GM23338 (cell line): ENCODE results near the gene CHST11.

Experiments
- CREB1 ChIP-seq: fragments of 250-450 bp; sonication (Bioruptor Pico); IDR thresholded peaks from 2 replicates; pipeline ENCODE4 v1.5.0; 2020; ENCODE audit warnings: low read depth, mild to moderate bottlenecking, moderate library complexity
- EZH2 ChIP-seq: fragments of 200-600 bp; sonication (generic); IDR thresholded peaks from one replicate; pipeline ENCODE4 v1.8.0; 2017; ENCODE audit warnings: antibody characterized with exemption, mild to moderate bottlenecking, low read depth; ENCODE audit not compliant: unreplicated experiment
- EZH2phosphoT487 ChIP-seq: fragments of 200-600 bp; sonication (generic); IDR thresholded peaks from one replicate; pipeline ENCODE4 v1.8.1; 2018; ENCODE audit warnings: antibody characterized with exemption; ENCODE audit not compliant: unreplicated experiment
- JUNB ChIP-seq: IDR thresholded peaks from one replicate; pipeline ENCODE4 v1.6.1; 2016; ENCODE audit warnings: antibody characterized with exemption; ENCODE audit not compliant: unreplicated experiment
- POLR2AphosphoS5 ChIP-seq: IDR thresholded peaks from 2 replicates; pipeline ENCODE4 v1.6.1; 2016; ENCODE audit warnings: antibody characterized with exemption, low read depth
- STAT1 ChIP-seq: IDR thresholded peaks from one replicate; pipeline ENCODE4 v1.6.1; 2016; ENCODE audit warnings: antibody characterized with exemption; ENCODE audit not compliant: unreplicated experiment
- ZNF114 ChIP-seq: fragments of 250-450 bp; sonication (Bioruptor Pico); IDR thresholded peaks from 2 replicates; pipeline ENCODE4 v1.5.0; 2020; ENCODE audit warnings: mild to moderate bottlenecking, moderate library complexity
- ZNF331 ChIP-seq: fragments of 250-450 bp; sonication (Bioruptor Pico); IDR thresholded peaks from 2 replicates; pipeline ENCODE4 v1.5.0; 2020; ENCODE audit warnings: low read depth, mild to moderate bottlenecking, moderate library complexity
- TF ChIP-seq, protein P1 (sequence below), 2 experiments: fragments of 200-600 bp in 1 of 2; sonication (generic) in 1 of 2; conservative IDR thresholded peaks; 2 replicates each; pipeline versions ENCODE4 v1.5.1 to v1.6.1; 2016 to 2017; ENCODE audit warnings: antibody characterized with exemption in 2 of 2, low read depth in 2 of 2, mild to moderate bottlenecking in 2 of 2, moderate library complexity in 1 of 2
- TF ChIP-seq, protein P2 (sequence below): IDR thresholded peaks from one replicate; pipeline ENCODE4 v1.6.1; 2018; ENCODE audit warnings: antibody characterized with exemption; ENCODE audit not compliant: unreplicated experiment
- TF ChIP-seq, protein P3 (sequence below): IDR thresholded peaks from 2 replicates; pipeline ENCODE4 v1.6.1; 2016; ENCODE audit warnings: antibody characterized with exemption

DNA sequence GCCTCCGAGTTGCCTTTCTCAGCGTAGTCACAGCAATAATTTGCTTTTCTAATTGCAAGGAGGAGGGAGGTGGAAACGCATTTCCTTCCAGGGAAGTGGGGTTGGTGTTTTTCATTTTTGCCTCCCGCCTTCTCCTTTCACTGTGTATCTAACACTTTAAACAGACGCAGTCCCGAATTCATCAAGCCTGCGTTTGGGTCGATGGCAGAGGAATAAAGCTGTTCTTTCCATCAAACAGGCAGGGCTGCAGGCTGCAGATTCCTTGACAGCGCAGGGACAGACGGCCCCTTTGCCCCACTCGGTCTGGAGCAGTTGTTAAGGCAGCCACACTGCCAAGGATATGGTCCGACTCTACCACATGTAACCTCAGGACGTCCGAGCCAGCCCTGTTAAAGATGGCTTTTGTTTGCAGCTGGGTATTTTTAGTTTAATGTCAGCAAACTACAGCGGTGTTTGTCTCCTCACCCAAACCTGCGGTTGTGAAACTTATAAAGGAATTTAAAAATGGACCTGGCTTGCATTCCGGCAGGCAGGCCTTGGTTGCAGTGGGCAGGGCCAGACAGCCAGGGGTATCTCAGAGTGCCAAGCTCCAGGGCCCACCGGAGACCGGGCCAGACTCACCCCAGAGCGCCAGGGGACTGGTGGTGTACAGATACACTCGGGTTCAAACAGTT lies 2.1 kb downstream of the CHST11 start:
- TF ChIP-seq EZH2phosphoT487, result no peak
- TF ChIP-seq, protein P1, sequence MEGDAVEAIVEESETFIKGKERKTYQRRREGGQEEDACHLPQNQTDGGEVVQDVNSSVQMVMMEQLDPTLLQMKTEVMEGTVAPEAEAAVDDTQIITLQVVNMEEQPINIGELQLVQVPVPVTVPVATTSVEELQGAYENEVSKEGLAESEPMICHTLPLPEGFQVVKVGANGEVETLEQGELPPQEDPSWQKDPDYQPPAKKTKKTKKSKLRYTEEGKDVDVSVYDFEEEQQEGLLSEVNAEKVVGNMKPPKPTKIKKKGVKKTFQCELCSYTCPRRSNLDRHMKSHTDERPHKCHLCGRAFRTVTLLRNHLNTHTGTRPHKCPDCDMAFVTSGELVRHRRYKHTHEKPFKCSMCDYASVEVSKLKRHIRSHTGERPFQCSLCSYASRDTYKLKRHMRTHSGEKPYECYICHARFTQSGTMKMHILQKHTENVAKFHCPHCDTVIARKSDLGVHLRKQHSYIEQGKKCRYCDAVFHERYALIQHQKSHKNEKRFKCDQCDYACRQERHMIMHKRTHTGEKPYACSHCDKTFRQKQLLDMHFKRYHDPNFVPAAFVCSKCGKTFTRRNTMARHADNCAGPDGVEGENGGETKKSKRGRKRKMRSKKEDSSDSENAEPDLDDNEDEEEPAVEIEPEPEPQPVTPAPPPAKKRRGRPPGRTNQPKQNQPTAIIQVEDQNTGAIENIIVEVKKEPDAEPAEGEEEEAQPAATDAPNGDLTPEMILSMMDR (conservative IDR thresholded peaks at IDR 0.05; ENCODE audit: low read depth in 2 of 2), result no peak
- TF ChIP-seq, protein P2, sequence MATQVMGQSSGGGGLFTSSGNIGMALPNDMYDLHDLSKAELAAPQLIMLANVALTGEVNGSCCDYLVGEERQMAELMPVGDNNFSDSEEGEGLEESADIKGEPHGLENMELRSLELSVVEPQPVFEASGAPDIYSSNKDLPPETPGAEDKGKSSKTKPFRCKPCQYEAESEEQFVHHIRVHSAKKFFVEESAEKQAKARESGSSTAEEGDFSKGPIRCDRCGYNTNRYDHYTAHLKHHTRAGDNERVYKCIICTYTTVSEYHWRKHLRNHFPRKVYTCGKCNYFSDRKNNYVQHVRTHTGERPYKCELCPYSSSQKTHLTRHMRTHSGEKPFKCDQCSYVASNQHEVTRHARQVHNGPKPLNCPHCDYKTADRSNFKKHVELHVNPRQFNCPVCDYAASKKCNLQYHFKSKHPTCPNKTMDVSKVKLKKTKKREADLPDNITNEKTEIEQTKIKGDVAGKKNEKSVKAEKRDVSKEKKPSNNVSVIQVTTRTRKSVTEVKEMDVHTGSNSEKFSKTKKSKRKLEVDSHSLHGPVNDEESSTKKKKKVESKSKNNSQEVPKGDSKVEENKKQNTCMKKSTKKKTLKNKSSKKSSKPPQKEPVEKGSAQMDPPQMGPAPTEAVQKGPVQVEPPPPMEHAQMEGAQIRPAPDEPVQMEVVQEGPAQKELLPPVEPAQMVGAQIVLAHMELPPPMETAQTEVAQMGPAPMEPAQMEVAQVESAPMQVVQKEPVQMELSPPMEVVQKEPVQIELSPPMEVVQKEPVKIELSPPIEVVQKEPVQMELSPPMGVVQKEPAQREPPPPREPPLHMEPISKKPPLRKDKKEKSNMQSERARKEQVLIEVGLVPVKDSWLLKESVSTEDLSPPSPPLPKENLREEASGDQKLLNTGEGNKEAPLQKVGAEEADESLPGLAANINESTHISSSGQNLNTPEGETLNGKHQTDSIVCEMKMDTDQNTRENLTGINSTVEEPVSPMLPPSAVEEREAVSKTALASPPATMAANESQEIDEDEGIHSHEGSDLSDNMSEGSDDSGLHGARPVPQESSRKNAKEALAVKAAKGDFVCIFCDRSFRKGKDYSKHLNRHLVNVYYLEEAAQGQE, result no peak
- no peak for TF ChIP-seq EZH2
- no peak for TF ChIP-seq POLR2AphosphoS5
- no peak for TF ChIP-seq ZNF331 (CRISPR knock-in tag)
- no peak for TF ChIP-seq JUNB
- TF ChIP-seq CREB1 (CRISPR knock-in tag), result no peak
- TF ChIP-seq, protein P3, sequence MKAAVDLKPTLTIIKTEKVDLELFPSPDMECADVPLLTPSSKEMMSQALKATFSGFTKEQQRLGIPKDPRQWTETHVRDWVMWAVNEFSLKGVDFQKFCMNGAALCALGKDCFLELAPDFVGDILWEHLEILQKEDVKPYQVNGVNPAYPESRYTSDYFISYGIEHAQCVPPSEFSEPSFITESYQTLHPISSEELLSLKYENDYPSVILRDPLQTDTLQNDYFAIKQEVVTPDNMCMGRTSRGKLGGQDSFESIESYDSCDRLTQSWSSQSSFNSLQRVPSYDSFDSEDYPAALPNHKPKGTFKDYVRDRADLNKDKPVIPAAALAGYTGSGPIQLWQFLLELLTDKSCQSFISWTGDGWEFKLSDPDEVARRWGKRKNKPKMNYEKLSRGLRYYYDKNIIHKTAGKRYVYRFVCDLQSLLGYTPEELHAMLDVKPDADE, result no peak
- no peak for TF ChIP-seq ZNF114 (CRISPR knock-in tag)
- no peak for TF ChIP-seq STAT1
